ENCODE measurements around the gene RPS15A. TPM values are rescaled to one million over a fixed set of nuclear protein-coding genes. Genes with fewer than 3 reads are reported as not detected.
"Not testable (repeated sequence)": the region's sequence is repeated elsewhere in the genome, so short reads cannot be mapped to it uniquely, and the experiment has no call there.

The RPS15A gene
- total RNA-seq, 2 experiments from 2014 or later = 1,939 to 2,119 TPM

DNA sequence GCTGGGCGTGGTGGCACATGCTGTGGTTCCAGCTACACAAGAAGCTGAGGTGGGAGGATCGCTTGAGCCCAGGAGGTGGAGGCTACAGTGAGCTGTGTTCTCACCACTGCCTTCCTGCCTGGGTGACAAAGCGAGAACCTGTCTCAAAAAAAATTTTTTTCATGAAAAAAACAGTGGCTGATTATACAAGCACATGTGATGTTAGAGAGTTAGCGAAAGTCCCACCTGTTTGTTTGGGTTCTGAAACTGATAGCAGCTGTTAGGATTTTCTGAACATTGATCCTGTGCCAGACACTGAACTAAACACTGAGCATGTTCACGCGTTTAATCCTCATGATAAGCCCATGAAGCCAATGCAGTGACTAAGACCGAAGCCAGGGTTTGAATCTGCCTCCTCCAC is 22.9 kb downstream of the RPS15A start:
- Mint-ChIP-seq H3K4me1 (peaks cover 27% of the 10 kb centered on the region), H3K27ac (peak overlapping the region; percentile 83), H3K36me3 (ENCODE audit: low read depth) (peaks cover 12% of the 10 kb centered on the region)
- CTCF ChIA-PET = interaction anchor here (1.4 kb wide), 1 partner anchor 34 kb away, joined by 4 read pairs; the partner anchor contains the start of gene ARL6IP1
- POLR2A ChIA-PET, H3K9me3 Mint-ChIP-seq, H3K27me3 Mint-ChIP-seq, H3K4me3 Mint-ChIP-seq: not testable (repeated sequence)
- DNase-seq = peak; percentile 63

DNA sequence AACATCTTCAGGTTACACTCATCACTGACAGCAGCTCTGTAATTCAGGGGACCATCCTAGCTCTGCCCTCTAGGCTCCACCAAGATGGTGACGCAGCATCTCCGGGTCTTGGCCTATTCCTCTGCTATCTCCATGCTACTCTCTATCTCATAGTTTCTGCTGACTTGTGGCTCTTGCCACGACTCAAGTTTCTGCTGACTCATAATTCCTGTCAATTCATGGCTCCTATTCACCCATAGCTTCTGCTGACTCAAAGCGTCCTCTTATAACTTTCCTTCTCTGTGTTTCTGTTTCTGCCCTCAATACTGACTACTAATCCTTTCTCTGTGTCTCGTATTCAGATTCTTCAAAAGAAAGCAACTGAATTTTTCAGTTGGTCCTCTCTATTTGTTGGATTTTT is 27.4 kb downstream of the RPS15A start:
- peaks cover 26% of the 10 kb centered on the region for H3K4me1 Mint-ChIP-seq
- CTCF ChIA-PET; DNase-seq; H3K9me3 Mint-ChIP-seq; H3K27ac Mint-ChIP-seq; H3K27me3 Mint-ChIP-seq; POLR2A ChIA-PET; H3K36me3 Mint-ChIP-seq (ENCODE audit: low read depth); H3K4me3 Mint-ChIP-seq: not testable (repeated sequence)

DNA sequence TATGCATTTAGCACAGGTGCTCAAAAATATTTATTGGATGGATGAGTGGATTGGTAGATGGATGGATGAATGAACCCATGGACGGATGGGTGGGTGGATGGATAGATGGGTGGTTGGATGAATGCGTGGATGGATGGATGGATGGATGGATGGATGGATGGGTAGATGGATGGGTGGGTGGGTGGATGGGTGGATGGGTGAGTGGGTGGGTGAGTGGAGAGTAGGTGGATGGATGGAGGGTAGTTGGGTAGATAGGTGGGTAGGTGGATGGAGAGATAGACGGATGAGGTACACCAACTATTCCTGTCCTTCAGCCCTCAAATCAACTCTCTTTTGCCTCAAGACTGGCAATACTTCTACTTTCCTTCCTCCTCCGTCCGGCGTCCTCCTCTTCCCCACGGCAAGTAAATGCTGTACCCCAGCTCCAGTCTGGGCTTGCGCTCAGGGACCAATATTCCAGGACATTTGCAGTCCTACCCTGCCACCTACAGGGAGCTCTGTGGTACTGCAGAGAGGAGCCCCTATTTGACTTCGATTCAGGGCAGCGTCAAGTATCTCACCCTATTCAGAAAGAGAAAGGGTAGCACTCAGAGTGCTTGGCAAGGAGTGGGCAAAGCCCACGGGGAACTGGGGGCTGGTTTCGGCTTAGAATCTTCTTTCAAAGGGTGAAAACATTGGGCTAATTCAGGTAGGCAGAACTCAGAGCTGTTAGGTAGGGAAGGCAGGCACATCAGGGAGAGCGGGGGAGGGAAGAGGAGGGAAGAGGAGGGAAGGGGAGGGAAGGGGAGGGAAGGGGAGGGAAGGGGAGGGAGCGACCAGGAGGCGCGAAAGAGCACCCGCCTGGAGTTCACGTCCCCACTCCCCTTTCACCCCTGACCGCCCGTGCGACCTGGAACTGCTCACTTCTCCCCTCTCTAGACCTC is 30.3 kb downstream of the RPS15A start:
- CTCF ChIA-PET; H3K36me3 Mint-ChIP-seq (ENCODE audit: low read depth); H3K27me3 Mint-ChIP-seq; POLR2A ChIA-PET; H3K4me3 Mint-ChIP-seq; H3K9me3 Mint-ChIP-seq: not testable (repeated sequence)
- peak overlapping the region; percentile 31 for H3K27ac Mint-ChIP-seq
- DNase-seq = peak; percentile 56
- H3K4me1 Mint-ChIP-seq = peaks cover 26% of the 10 kb centered on the region

DNA sequence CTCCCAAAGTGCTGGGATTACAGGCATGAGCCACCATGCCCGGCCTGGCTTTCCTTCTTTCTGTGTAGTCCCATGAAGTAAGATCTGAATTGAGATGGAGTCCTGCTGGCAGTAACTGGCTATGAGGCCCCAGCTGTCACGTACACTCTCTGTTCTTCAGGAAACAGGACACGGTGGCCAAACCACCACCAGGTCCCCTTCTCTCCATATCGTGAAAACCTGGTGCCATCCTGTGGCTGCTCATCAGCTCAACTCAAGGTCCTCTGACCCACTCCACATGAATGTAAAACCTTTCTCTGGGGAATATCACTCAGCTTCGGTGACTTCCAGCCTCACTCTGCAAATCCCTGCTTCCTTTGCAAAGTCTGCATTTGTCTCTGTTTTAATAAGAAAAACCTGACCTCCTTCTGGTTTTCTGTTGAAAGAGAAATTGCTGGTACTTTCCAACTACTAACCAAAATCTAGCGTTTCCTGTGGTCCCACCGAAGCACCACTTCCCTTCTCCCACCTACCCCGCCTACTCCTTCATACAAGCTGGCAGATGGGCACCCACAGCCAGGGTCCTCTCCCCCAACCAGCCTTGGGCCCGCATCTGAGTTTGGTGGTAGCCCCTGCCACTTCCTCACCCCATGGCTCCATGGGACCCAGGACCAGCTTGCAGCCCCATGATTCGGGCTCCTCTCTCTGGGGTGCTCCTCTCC is 32.0 kb downstream of the RPS15A start:
- Mint-ChIP-seq H3K4me1 (peaks cover 26% of the 10 kb centered on the region), H3K27ac (peak overlapping the region; percentile 81)
- H3K27me3 Mint-ChIP-seq; POLR2A ChIA-PET; DNase-seq; H3K4me3 Mint-ChIP-seq; H3K9me3 Mint-ChIP-seq; CTCF ChIA-PET; H3K36me3 Mint-ChIP-seq (ENCODE audit: low read depth): not testable (repeated sequence)

DNA sequence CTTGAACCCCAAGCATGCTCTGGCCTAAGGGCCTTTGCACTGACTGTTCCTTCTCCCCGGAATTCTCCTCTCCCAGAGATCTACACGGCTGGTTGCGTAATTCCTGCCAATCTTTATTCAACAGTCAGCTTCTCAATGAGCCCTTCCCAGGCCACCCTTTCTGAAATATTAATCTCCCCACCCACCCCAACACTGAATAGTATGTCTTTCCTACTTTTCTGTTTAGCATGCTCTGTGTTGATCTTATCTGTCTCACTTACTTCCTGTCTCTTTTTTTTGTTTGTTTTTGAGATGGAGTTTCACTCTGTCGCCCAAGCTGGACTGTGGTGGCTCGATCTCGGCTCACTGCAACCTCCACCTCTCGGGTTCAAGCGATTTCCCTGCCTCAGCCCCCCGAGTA is 33.5 kb downstream of the RPS15A start:
- Mint-ChIP-seq H3K27ac (peak overlapping the region; percentile 75), H3K4me1 (peaks cover 26% of the 10 kb centered on the region)
- CTCF ChIA-PET; DNase-seq; POLR2A ChIA-PET; H3K36me3 Mint-ChIP-seq (ENCODE audit: low read depth); H3K27me3 Mint-ChIP-seq; H3K4me3 Mint-ChIP-seq; H3K9me3 Mint-ChIP-seq: not testable (repeated sequence)

DNA sequence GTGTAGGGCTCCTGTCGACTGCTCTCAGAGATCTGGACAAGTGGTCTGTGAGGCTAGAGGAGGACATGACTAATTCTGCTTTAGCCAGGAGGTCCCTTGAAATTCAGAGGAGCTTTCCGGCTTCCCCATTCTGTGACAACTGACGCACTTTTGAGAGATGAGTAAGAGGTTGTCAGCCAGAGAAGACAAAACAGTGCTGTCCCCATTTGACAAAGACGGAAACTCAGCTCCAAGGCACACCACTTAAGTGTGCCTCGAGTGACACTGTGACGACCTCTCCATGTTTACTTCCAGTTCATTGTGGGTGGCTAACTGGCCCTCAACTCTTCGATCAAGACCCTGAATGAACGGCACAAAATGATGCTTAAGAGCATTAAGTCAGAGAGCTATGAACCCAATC is 47.3 kb downstream of the RPS15A start:
- H3K9me3 Mint-ChIP-seq = not testable (repeated sequence)

DNA sequence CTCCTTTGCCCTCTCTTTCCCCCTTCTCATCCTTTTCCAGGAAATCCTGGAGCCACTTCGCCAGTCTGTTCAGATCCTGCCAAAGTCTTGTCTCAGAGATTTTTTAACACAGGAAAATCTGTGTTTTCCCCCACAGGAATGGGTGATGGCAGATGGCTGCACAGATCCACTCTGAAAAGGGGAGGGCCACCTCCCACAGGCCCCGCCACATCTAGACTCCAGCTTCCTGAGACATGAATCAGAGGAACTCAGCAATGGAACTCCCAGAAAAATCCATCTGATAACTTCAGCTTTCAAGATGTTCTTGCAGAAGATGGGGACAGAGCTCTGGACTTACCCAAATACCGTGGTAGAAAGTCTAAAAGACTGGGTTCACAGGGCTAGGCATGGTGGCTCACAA is 50.1 kb downstream of the RPS15A start:
- DNase-seq; H3K36me3 Mint-ChIP-seq (ENCODE audit: low read depth); H3K27me3 Mint-ChIP-seq; H3K4me3 Mint-ChIP-seq; CTCF ChIA-PET; H3K27ac Mint-ChIP-seq; H3K4me1 Mint-ChIP-seq; POLR2A ChIA-PET; H3K9me3 Mint-ChIP-seq: not testable (repeated sequence)

More for the DNA sequence above, 47.3 kb downstream of the RPS15A start:
- H3K27ac Mint-ChIP-seq; H3K36me3 Mint-ChIP-seq (ENCODE audit: low read depth); H3K27me3 Mint-ChIP-seq; H3K4me1 Mint-ChIP-seq; CTCF ChIA-PET; POLR2A ChIA-PET; H3K4me3 Mint-ChIP-seq; DNase-seq: not testable (repeated sequence)

DNA sequence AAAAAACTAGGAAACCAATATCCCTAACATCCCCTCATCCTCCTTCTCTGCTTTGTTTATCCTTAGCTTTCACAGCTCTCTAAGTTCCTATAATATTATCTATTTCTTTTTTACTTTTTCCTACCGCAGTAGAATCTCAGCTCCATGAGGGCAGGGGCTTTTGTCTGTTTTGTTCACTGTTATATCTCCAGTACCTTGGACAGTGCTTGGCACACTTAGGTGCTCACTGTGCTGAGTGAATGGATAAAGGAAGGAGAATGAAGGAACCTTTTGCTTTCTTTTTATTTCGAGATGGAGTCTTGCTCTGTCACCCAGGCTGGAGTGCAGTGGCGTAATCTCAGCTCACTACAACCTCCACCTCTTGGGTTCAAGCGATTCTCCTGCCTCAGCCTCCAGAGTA is 51.4 kb downstream of the RPS15A start:
- CTCF ChIA-PET; H3K4me1 Mint-ChIP-seq; H3K4me3 Mint-ChIP-seq; H3K27ac Mint-ChIP-seq; H3K27me3 Mint-ChIP-seq; POLR2A ChIA-PET; H3K9me3 Mint-ChIP-seq; H3K36me3 Mint-ChIP-seq (ENCODE audit: low read depth); DNase-seq: not testable (repeated sequence)

DNA sequence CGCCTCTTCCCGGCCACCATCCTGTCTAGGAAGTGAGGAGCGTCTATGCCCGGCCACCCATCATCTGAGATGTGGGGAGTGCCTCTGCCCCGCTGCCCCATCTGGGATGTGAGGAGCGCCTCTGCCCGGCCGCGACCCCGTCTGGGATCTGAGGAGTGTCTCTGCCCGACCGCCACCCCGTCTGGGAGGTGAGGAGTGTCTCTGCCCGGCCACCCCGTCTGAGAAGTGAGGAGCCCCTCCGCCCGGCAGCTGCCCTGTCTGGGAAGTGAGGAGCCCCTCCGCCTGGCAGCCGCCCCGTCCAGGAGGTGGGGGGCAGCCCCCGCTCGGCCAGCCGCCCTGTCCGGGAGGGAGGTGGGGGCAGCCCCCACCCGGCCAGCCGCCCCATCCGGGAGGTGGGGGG is 55.9 kb downstream of the RPS15A start:
- H3K27me3 Mint-ChIP-seq; DNase-seq; POLR2A ChIA-PET; H3K9me3 Mint-ChIP-seq; H3K4me3 Mint-ChIP-seq; H3K4me1 Mint-ChIP-seq; H3K36me3 Mint-ChIP-seq (ENCODE audit: low read depth); CTCF ChIA-PET; H3K27ac Mint-ChIP-seq: not testable (repeated sequence)

Other genes with a start within 250 kb of the RPS15A start
- gene NOMO2, start 228.2 kb downstream of the RPS15A start, total RNA-seq = 100 to 1,000 TPM in 1 of 2 experiments, 10 to 100 TPM in 1; 77.2 to 122 TPM
- gene ARL6IP1, start 11.2 kb upstream of the RPS15A start, total RNA-seq = 100 to 1,000 TPM; 276 to 321 TPM
- gene SMG1, start 136.1 kb upstream of the RPS15A start, total RNA-seq = 100 to 1,000 TPM; 128 to 137 TPM
- gene TMC7, start 193.6 kb upstream of the RPS15A start, total RNA-seq = not detected